Fibroblast of lung (primary cell): ENCODE results near the gene WDR37.

ENCODE experiments used
- CTCF ChIP-seq, 2 donors: IDR thresholded peaks in 1 of 2; conservative IDR thresholded peaks in 1 of 2; 1 replicate in 1 of 2; 2 replicates in 1 of 2; pipeline ENCODE4 v1.5.1; 2011 to 2012; ENCODE audit warnings: low read length in 2 of 2, control low read depth in 1 of 2, inconsistent platforms in 1 of 2, low read depth in 1 of 2, mild to moderate bottlenecking in 1 of 2
- EZH2 ChIP-seq: IDR thresholded peaks from 2 replicates; pipeline ENCODE4 v1.5.1; 2012; ENCODE audit warnings: low read length, control low read depth, mild to moderate bottlenecking; ENCODE audit errors: missing control alignments

- no peak for TF ChIP-seq CTCF (conservative IDR thresholded peaks at IDR 0.05 in 1 of 2, IDR thresholded peaks at IDR 0.05 in 1 of 2; ENCODE audit: low read depth in 1 of 2, low read length in 2 of 2)
- no peak for TF ChIP-seq EZH2
Observed at GRCh38 chr10:1163204-1163660, 107.0 kb downstream of the WDR37 start.
